ENCODE measurements around the gene KLHL8. TPM values are rescaled to one million over a fixed set of nuclear protein-coding genes. Genes with fewer than 3 reads are reported as not detected.

Gene KLHL8
- total RNA-seq, 1 experiment from 2014 or later: 7.5 TPM

GRCh38 chr4:87225936-87226335 lies 5.5 kb upstream of the KLHL8 start:
- Histone ChIP-seq H3K18ac (ENCODE audit: insufficient read length, low read depth, low read length) (no peak overlapping the region), H3K4ac (ENCODE audit: low read depth, low read length) (no peak overlapping the region), H4K8ac (replicated peaks; ENCODE audit: insufficient read length, low read depth, low read length) (no peak overlapping the region), H3K23ac (ENCODE audit: insufficient read length, low read depth, low read length) (no peak overlapping the region), H2BK15ac (ENCODE audit: low read depth, low read length) (no peak overlapping the region), H2BK120ac (ENCODE audit: low read depth, low read length, poor library complexity, severe bottlenecking) (no peak overlapping the region), H3K9me3 (ENCODE audit: control insufficient read depth, low read depth, low read length) (no peaks in the 10 kb centered on the region), H3K4me2 (ENCODE audit: insufficient read depth, insufficient read length, low read length) (no peak overlapping the region), H3K56ac (ENCODE audit: insufficient read length, low read depth, low read length) (no peak overlapping the region), H3K14ac (ENCODE audit: insufficient read depth, low read length) (no peak overlapping the region), H2BK12ac (ENCODE audit: insufficient read length, low read depth, low read length) (no peak overlapping the region), H2BK5ac (ENCODE audit: insufficient read length, low read length) (no peak overlapping the region), H4K5ac (ENCODE audit: insufficient read length, low read depth, low read length) (no peak overlapping the region), H2AFZ (ENCODE audit: low read length) (no peak overlapping the region), H3K4me1 (ENCODE audit: insufficient read depth, low read length) (no peaks in the 10 kb centered on the region), H2AK5ac (ENCODE audit: insufficient read length, low read length) (no peak overlapping the region), H3K23me2 (ENCODE audit: insufficient read length, low read depth, low read length, poor library complexity, severe bottlenecking) (no peaks in the 10 kb centered on the region), H3K79me1 (ENCODE audit: insufficient read depth, low read depth, low read length, poor library complexity, severe bottlenecking) (no peaks in the 10 kb centered on the region), H4K91ac (ENCODE audit: insufficient read length, low read depth, low read length) (no peak overlapping the region), H3K79me2 (ENCODE audit: insufficient read depth, low read length) (no peaks in the 10 kb centered on the region), H3K9ac (ENCODE audit: extremely low read depth, insufficient read length, low read length) (no peak overlapping the region), H2BK20ac (ENCODE audit: low read depth, low read length, poor library complexity, severe bottlenecking) (no peak overlapping the region), H3K27ac (ENCODE audit: insufficient read length, low read depth, low read length) (no peak overlapping the region), H3K27me3 (ENCODE audit: insufficient read depth, low read length) (no peaks in the 10 kb centered on the region), H4K20me1 (ENCODE audit: control insufficient read depth, insufficient read depth, insufficient read length) (no peaks in the 10 kb centered on the region), H3T11ph (ENCODE audit: low read length) (no peak overlapping the region)
- no CpG with 5 or more reads among the region's 5 CpGs for WGBS (ENCODE audit: extremely low coverage, insufficient read length, low lambda C conversion rate)
- H3K9me3 Mint-ChIP-seq: no peaks in the 10 kb centered on the region
- no peak overlapping the region for H3K4me3 Mint-ChIP-seq
- no peaks in the 10 kb centered on the region; a peak in 1 of 7 replicates for H3K36me3 Mint-ChIP-seq (ENCODE audit: insufficient read depth in 1 of 3, low read depth in 3 of 3)
- H3K27me3 Mint-ChIP-seq (ENCODE audit: low read depth): no peaks in the 10 kb centered on the region; the same call in 1 of the 2 replicates
- H3K4me1 Mint-ChIP-seq: no peaks in the 10 kb centered on the region; a peak in 1 of 4 replicates
- no peak overlapping the region for H3K27ac Mint-ChIP-seq
- DNase-seq: no peak
- no peak for TF ChIP-seq CTCF (conservative IDR thresholded peaks at IDR 0.05)
